OCI-LY7 (cell line): ENCODE results near the gene CXorf65.

ENCODE experiments used
- EZH2phosphoT487 ChIP-seq: fragments of 200-600 bp; sonication (generic); IDR thresholded peaks from 2 replicates; pipeline ENCODE4 v1.6.1; 2018; ENCODE audit warnings: low read depth, borderline replicate concordance, mild to moderate bottlenecking, mixed run types, antibody characterized with exemption, low read length, moderate library complexity, mixed read lengths
- TF ChIP-seq, protein P1 (sequence below): fragments of 200-600 bp; sonication (generic); conservative IDR thresholded peaks from 2 replicates; pipeline ENCODE4 v1.5.1; 2014; ENCODE audit warnings: mild to moderate bottlenecking, antibody characterized with exemption, low read length, moderate library complexity, mixed read lengths

DNA sequence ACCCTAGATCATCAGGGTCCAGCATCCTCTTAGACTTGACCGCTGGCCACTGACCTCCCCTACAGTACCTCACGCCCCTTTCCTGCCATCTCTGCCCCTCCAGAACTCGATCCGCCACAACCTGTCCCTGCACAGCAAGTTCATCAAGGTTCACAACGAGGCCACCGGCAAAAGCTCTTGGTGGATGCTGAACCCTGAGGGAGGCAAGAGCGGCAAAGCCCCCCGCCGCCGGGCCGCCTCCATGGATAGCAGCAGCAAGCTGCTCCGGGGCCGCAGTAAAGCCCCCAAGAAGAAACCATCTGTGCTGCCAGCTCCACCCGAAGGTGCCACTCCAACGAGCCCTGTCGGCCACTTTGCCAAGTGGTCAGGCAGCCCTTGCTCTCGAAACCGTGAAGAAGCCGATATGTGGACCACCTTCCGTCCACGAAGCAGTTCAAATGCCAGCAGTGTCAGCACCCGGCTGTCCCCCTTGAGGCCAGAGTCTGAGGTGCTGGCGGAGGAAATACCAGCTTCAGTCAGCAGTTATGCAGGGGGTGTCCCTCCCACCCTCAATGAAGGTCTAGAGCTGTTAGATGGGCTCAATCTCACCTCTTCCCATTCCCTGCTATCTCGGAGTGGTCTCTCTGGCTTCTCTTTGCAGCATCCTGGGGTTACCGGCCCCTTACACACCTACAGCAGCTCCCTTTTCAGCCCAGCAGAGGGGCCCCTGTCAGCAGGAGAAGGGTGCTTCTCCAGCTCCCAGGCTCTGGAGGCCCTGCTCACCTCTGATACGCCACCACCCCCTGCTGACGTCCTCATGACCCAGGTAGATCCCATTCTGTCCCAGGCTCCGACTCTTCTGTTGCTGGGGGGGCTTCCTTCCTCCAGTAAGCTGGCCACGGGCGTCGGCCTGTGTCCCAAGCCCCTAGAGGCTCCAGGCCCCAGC, 5.7 kb downstream of the CXorf65 start:
- TF ChIP-seq, protein P1, sequence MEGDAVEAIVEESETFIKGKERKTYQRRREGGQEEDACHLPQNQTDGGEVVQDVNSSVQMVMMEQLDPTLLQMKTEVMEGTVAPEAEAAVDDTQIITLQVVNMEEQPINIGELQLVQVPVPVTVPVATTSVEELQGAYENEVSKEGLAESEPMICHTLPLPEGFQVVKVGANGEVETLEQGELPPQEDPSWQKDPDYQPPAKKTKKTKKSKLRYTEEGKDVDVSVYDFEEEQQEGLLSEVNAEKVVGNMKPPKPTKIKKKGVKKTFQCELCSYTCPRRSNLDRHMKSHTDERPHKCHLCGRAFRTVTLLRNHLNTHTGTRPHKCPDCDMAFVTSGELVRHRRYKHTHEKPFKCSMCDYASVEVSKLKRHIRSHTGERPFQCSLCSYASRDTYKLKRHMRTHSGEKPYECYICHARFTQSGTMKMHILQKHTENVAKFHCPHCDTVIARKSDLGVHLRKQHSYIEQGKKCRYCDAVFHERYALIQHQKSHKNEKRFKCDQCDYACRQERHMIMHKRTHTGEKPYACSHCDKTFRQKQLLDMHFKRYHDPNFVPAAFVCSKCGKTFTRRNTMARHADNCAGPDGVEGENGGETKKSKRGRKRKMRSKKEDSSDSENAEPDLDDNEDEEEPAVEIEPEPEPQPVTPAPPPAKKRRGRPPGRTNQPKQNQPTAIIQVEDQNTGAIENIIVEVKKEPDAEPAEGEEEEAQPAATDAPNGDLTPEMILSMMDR: 0 out of 2 replicates have a peak, but pooled peaks have one; percentile 28
- TF ChIP-seq EZH2phosphoT487: no peak
